Liver (tissue), 9 donors: ENCODE data around the gene ZIC1. TPM values are rescaled to one million over a fixed set of nuclear protein-coding genes. Genes with fewer than 3 reads are reported as not detected.

Experiments used
- DNase-seq: peaks from one replicate; pipeline ENCODE4 v3.0.0-alpha.2; 2017; ENCODE audit warnings: low spot score
- H3K27ac ChIP-seq, 2 donors: one replicate each; pipeline ENCODE4 v1.7.0; 2013; ENCODE audit warnings: inconsistent platforms in 2 of 2, low read length in 2 of 2, control low read depth in 1 of 2, low read depth in 1 of 2, mild to moderate bottlenecking in 1 of 2
- H3K27me3 ChIP-seq, 4 donors: one replicate each; pipeline versions ENCODE4 v1.6.1 to v1.7.0; 2013; ENCODE audit warnings: low read length in 3 of 4, inconsistent platforms in 1 of 4, mild to moderate bottlenecking in 1 of 4, moderate library complexity in 1 of 4; ENCODE audit not compliant: control insufficient read depth in 4 of 4, insufficient read depth in 4 of 4
- H3K36me3 ChIP-seq, 4 donors: one replicate each; pipeline versions ENCODE4 v1.6.1 to v1.7.0; 2013; ENCODE audit warnings: low read length in 3 of 4, mild to moderate bottlenecking in 3 of 4, low read depth in 1 of 4, moderate library complexity in 1 of 4; ENCODE audit not compliant: control insufficient read depth in 4 of 4, insufficient read depth in 3 of 4
- H3K4me1 ChIP-seq, 4 donors: one replicate each; pipeline versions ENCODE4 v1.6.1 to v1.7.0; 2013; ENCODE audit warnings: low read length in 3 of 4, mild to moderate bottlenecking in 3 of 4, moderate library complexity in 1 of 4; ENCODE audit not compliant: control insufficient read depth in 4 of 4, insufficient read depth in 4 of 4
- H3K4me3 ChIP-seq, 3 donors: one replicate each; pipeline versions ENCODE4 v1.6.1 to v1.7.0; 2013; ENCODE audit warnings: low read length in 3 of 3, control low read depth in 1 of 3, low read depth in 1 of 3, mild to moderate bottlenecking in 1 of 3
- H3K9ac ChIP-seq, 2 donors: one replicate each; pipeline ENCODE4 v1.7.0; 2013; ENCODE audit warnings: low read length in 2 of 2, mild to moderate bottlenecking in 2 of 2, moderate library complexity in 2 of 2, control low read depth in 1 of 2, low read depth in 1 of 2
- H3K9me3 ChIP-seq, 4 donors: one replicate each; pipeline versions ENCODE4 v1.6.1 to v1.7.0; 2013; ENCODE audit warnings: low read length in 3 of 4; ENCODE audit not compliant: control insufficient read depth in 4 of 4
- ATF3 ChIP-seq: IDR thresholded peaks from 2 replicates; pipeline ENCODE4 v1.6.1; 2016; ENCODE audit warnings: antibody characterized with exemption
- CTCF ChIP-seq: fragments of 150-350 bp; IDR thresholded peaks from 2 replicates; pipeline ENCODE4 v1.5.1; 2017; ENCODE audit warnings: improper control_type of control experiment, low read depth, low read length; ENCODE audit not compliant: missing input control
- EGR1 ChIP-seq, 2 donors: IDR thresholded peaks; 2 replicates each; pipeline ENCODE4 v1.6.1; 2016 to 2018; ENCODE audit warnings: antibody characterized with exemption in 2 of 2, low read depth in 2 of 2
- FOXA1 ChIP-seq: IDR thresholded peaks from 2 replicates; pipeline ENCODE4 v1.6.1; 2016; ENCODE audit warnings: antibody characterized with exemption
- FOXA2 ChIP-seq: IDR thresholded peaks from 2 replicates; pipeline ENCODE4 v1.6.1; 2016; ENCODE audit warnings: antibody characterized with exemption
- GABPA ChIP-seq, 2 donors: IDR thresholded peaks in 1 of 2; conservative IDR thresholded peaks in 1 of 2; 2 replicates each; pipeline ENCODE4 v1.6.1; 2016; ENCODE audit warnings: antibody characterized with exemption in 2 of 2, mild to moderate bottlenecking in 1 of 2, moderate library complexity in 1 of 2
- HNF4A ChIP-seq, 2 donors: conservative IDR thresholded peaks; 2 replicates each; pipeline ENCODE4 v1.6.1; 2016; ENCODE audit warnings: antibody characterized with exemption in 2 of 2, mild to moderate bottlenecking in 2 of 2
- HNF4G ChIP-seq: IDR thresholded peaks from 2 replicates; pipeline ENCODE4 v1.6.1; 2016; ENCODE audit warnings: antibody characterized with exemption
- JUND ChIP-seq, 2 donors: IDR thresholded peaks; 2 replicates each; pipeline ENCODE4 v1.6.1; 2016; ENCODE audit warnings: antibody characterized with exemption in 2 of 2
- MAX ChIP-seq: IDR thresholded peaks from 2 replicates; pipeline ENCODE4 v1.6.1; 2016; ENCODE audit warnings: antibody characterized with exemption
- NR2F2 ChIP-seq: IDR thresholded peaks from 2 replicates; pipeline ENCODE4 v1.6.1; 2016; ENCODE audit warnings: antibody characterized with exemption
- RAD21 ChIP-seq, 2 donors: IDR thresholded peaks; 2 replicates each; pipeline ENCODE4 v1.6.1; 2016; ENCODE audit warnings: antibody characterized with exemption in 2 of 2, mild to moderate bottlenecking in 2 of 2
- REST ChIP-seq: IDR thresholded peaks from 2 replicates; pipeline ENCODE4 v1.6.1; 2016; ENCODE audit warnings: antibody characterized with exemption, mild to moderate bottlenecking
- RXRA ChIP-seq, 2 donors: IDR thresholded peaks; 2 replicates each; pipeline ENCODE4 v1.6.1; 2017 to 2018; ENCODE audit warnings: antibody characterized with exemption in 2 of 2, mild to moderate bottlenecking in 1 of 2
- SP1 ChIP-seq: IDR thresholded peaks from 2 replicates; pipeline ENCODE4 v1.6.1; 2018; ENCODE audit warnings: antibody characterized with exemption, mild to moderate bottlenecking
- TAF1 ChIP-seq: conservative IDR thresholded peaks from 2 replicates; pipeline ENCODE4 v1.6.1; 2016; ENCODE audit warnings: antibody characterized with exemption, mild to moderate bottlenecking
- YY1 ChIP-seq: IDR thresholded peaks from 2 replicates; pipeline ENCODE4 v1.6.1; 2016; ENCODE audit warnings: antibody characterized with exemption, mild to moderate bottlenecking
- ZBTB33 ChIP-seq: IDR thresholded peaks from 2 replicates; pipeline ENCODE4 v1.6.1; 2016; ENCODE audit warnings: antibody characterized with exemption
- WGBS: extraction: QIAGEN DNeasy Blood & Tissue Kit; methylation state at CpG from one replicate; pipeline ENCODE4 v1.1.7; 2013; 5-methylcytosine and 5-hydroxymethylcytosine counted together
- polyA plus RNA-seq, 2 donors: library from polyadenylated mRNA; stranded (reverse) in 1 of 2; unstranded in 1 of 2; fragments of 200-250 nt in 1 of 2; fragments of >200 nt in 1 of 2; fragmentation: Nextera tagmentation in 1 of 2; extraction: Ambion mirVana in 1 of 2; gene quantifications; one replicate each; pipeline versions ENCODE4 v1.2.1 to v1.2.3, GENCODE V29; 2013 to 2015
- total RNA-seq, 2 donors: library from RNA; depleted of rRNA; stranded (reverse); fragments of >200 nt; gene quantifications; one replicate each; pipeline ENCODE4 v1.2.3, GENCODE V29; 2014
- donor health status: healthy.
- donor health status: healthy.
- donor health status: healthy.
- donor health status: healthy.
- donor health status: healthy.

ZIC1 gene
- total and polyA plus RNA-seq, 4 donors, result 4.4 TPM; not detected in 3

GRCh38 chr3:147423798-147424580 lies 14.8 kb downstream of the ZIC1 start:
- no peak for DNase-seq
- WGBS, result 9% methylated on average over 33 of the region's 33 CpGs
- no peak for TF ChIP-seq EGR1 (IDR thresholded peaks at IDR 0.05; ENCODE audit: low read depth in 2 of 2)
- no peak for TF ChIP-seq SP1
- TF ChIP-seq ZBTB33, result no peak
- TF ChIP-seq YY1, result no peak
- no peak for TF ChIP-seq FOXA1
- TF ChIP-seq HNF4A (conservative IDR thresholded peaks at IDR 0.05), result no peak
- no peak for TF ChIP-seq NR2F2
- TF ChIP-seq RXRA (IDR thresholded peaks at IDR 0.05), result no peak
- no peak for TF ChIP-seq GABPA (IDR thresholded peaks at IDR 0.05 in 1 of 2, conservative IDR thresholded peaks at IDR 0.05 in 1 of 2)
- no peak for TF ChIP-seq MAX
- TF ChIP-seq FOXA2, result no peak
- TF ChIP-seq JUND (IDR thresholded peaks at IDR 0.05), result no peak
- TF ChIP-seq TAF1, result no peak
- TF ChIP-seq REST, result no peak
- TF ChIP-seq RAD21 (IDR thresholded peaks at IDR 0.05), result no peak
- no peak for TF ChIP-seq CTCF
- no peak for TF ChIP-seq ATF3
- no peak for TF ChIP-seq HNF4G
- Histone ChIP-seq H3K4me1 (peaks cover 1 to 11% (median 7%) of the 10 kb centered on the region in 4 donors), H3K4me3 (no peak overlapping the region), H3K27me3 (peaks cover 0 to 39% (median 3%) of the 10 kb centered on the region in 4 donors), H3K9me3 (peaks cover 0 to 2% (median 0%) of the 10 kb centered on the region in 4 donors), H3K9ac (no peak overlapping the region), H3K36me3 (no peaks in the 10 kb centered on the region), H3K27ac (no peak overlapping the region)
